Ishikawa (cell line): ENCODE measurements around the gene MAPK1.

Experiments used
- CREB1 ChIP-seq: IDR thresholded peaks from 2 replicates; pipeline ENCODE4 v1.6.1; 2012; ENCODE audit warnings: low read depth
- EGR1 ChIP-seq: IDR thresholded peaks from 2 replicates; pipeline ENCODE4 v1.6.1; 2012
- EP300 ChIP-seq: IDR thresholded peaks from 2 replicates; pipeline ENCODE4 v1.6.1; 2012; ENCODE audit warnings: borderline replicate concordance
- TAF1 ChIP-seq: IDR thresholded peaks from 2 replicates; pipeline ENCODE4 v1.6.1; 2012; ENCODE audit warnings: low read depth, mild to moderate bottlenecking
- TEAD4 ChIP-seq: IDR thresholded peaks from 2 replicates; pipeline ENCODE4 v1.6.1; 2012
- TF ChIP-seq, protein P1 (sequence below): IDR thresholded peaks from 2 replicates; pipeline ENCODE4 v1.6.1; 2012

DNA sequence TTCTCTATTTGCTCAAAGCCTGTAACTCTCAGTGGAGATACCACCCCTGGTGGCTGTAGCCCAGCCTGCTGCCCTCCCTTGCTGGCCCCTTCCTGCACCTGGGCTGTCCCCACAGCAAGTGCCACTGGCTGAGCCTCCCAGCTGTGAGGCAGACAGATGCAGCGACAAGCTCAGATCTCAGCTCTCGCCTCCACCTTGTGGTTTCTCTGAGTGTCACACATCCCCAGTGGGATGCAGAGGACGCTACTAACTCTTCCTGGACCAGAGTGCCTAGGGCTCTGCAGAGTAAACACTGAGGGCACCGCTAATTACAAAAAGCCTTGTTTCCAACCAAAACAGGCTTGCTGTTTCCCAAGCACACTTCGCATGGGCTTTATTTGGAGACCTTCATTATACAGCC, 140.8 kb downstream of the MAPK1 start:
- no peak for TF ChIP-seq TAF1
- TF ChIP-seq CREB1 = no peak
- TF ChIP-seq EGR1 = no peak
- TF ChIP-seq EP300 = no peak
- no peak for TF ChIP-seq TEAD4
- TF ChIP-seq, protein P1, sequence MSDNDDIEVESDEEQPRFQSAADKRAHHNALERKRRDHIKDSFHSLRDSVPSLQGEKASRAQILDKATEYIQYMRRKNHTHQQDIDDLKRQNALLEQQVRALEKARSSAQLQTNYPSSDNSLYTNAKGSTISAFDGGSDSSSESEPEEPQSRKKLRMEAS = no peak
